Activated CD4-positive, CD25-positive, alpha-beta regulatory T cell treated with anti-CD3 and anti-CD28 coated beads, Interleukin-2, amount 50 U/mL, for 16 hours (primary cell): ENCODE data around the gene BBLN.

Experiments used
- DNase-seq: peaks from one replicate; pipeline ENCODE4 v3.0.0-alpha.2; 2020; ENCODE audit warnings: low read depth, low spot score

The BBLN gene

DNA sequence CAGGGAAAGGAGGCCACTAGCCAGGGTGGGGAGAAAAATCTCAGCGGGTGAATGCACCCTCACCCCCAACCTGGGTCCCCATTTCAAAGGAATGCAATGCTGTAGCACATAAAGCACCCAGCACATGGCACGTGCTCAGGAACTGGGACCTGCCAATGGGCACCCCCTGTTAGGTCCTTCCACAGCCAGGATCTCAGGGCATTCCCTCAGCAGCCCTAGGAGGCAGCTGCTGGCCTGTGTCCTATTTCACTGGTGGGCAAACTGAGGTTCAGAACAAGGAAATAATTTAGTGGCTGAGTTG, 51.9 kb downstream of the BBLN start:
- no peak for DNase-seq
